GM18526 (cell line): Measurements from ENCODE around the gene APP.

Experiments
- POLR2A ChIP-seq: IDR thresholded peaks from 3 replicates; pipeline ENCODE4 v1.6.1; 2011; ENCODE audit not compliant: insufficient read length; ENCODE audit errors: extremely low read depth

The APP gene

DNA sequence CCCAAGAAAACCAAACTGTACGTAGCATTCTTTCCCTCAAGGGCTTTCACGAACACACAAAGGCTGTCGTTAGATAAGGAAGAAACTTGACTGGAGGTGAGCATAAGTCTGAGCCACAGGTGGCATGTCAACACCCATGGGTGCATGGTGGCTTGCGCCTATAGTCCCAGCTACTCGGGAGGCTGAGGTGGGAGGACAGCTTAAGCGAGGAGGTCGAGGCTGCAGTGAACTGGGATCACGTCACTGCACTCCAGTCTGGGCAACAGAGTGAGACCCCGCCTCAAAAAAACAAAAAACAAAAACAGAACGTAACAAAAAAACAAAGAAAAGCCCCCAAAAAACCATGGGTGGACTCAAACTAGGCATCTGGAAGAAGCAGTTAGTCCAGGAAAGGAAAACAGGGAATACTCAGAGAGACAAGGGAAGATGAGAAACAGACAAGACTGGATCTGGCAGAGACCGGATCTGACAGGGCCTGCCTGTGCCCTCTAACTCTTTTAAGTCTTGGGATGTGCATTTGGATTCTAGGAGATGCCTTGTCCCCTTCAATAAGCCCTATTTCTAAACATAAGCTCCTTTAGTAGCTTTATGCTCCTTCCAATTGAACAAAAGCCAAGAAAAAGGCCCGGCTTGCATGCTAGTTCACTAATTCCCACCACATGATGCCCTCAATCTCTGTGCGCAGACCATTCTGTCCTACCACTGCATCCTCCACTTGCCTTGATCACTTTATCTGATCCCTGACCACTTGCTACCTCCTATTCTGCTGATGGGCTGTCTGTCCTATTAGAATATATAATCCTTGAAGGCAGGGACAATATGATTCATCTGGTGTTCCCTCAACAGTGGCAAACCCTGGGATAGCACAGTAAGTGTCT lies 73.8 kb downstream of the APP start:
- TF ChIP-seq POLR2A = no peak

DNA sequence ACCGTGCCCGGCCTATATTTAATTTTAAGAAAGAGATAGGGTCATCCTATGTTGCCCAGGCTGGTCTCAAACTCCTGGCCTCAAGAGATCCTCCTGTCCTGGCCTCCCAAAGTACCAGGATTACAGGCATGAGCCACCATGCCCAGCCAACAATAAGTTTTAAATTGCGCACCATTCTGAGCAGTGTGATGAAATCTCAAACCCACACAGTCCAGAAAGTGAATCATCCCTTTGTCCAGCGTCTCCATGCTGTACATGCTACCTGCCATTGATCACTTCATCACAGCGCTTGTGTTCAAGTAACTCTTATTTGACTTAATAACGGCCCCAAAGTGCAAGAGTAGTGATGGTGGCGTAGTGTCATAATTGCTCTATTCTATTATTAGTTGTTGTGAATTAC lies 75.4 kb downstream of the APP start:
- no peak for TF ChIP-seq POLR2A

DNA sequence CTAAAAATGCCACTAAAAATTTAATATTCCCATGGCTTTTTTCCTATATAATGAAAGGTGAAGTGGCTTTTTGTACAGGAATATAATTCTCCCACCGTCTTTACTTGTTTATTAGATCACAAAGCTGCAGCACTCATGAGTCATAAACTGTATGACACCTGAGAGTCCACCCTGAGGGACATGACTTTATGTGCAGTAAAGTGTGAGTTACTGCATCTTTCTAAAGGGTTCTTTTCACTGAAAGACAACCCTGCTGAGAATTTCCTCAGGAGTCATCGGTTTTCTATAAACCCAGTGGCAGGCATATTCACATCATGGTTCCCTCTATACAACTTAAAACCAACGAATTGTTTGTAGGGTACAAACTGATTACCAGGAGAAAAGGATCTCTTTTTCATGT lies 77.4 kb downstream of the APP start:
- TF ChIP-seq POLR2A = no peak

DNA sequence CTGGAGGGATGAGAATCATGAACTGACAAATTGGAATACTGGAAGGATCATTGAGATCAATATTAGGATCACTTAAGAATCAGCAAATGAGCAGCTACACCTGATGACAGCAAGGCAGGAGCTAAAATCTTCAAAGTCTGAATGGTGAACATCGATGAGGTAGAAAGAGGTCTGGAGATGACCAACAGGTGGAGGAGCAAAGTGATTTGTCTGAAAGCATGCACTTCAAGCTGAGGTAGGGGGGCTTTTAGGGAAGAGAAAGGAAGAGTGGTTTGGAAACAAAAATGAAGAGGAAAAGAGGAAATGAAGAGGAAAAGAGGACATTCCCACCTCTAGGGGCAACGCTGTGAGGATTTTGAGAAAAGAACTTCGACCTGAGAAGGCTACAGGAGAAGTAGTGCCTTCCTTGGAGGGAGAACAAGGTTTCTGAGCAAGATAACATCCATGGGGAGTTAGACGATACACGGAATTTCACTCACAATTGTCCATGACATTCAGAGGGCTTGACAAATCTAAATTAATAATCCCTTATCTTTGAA lies 79.0 kb downstream of the APP start:
- TF ChIP-seq POLR2A = no peak

DNA sequence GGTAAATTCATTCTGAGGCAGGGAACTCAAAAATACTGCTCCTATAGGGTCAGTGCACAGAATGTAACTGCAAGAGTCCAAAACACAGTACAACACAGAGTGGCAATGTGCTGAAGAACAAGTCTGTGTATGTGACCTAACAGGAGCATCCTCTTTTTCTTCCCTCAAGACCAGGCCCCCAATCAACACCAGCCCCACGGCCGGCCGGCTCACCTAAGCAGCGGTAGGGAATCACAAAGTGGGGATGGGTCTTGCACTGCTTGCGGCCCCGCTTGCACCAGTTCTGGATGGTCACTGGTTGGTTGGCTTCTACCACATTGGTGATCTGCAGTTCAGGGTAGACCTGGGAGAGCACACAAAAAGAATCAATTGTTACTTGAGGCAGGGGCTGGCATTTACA lies 80.8 kb downstream of the APP start:
- no peak for TF ChIP-seq POLR2A

DNA sequence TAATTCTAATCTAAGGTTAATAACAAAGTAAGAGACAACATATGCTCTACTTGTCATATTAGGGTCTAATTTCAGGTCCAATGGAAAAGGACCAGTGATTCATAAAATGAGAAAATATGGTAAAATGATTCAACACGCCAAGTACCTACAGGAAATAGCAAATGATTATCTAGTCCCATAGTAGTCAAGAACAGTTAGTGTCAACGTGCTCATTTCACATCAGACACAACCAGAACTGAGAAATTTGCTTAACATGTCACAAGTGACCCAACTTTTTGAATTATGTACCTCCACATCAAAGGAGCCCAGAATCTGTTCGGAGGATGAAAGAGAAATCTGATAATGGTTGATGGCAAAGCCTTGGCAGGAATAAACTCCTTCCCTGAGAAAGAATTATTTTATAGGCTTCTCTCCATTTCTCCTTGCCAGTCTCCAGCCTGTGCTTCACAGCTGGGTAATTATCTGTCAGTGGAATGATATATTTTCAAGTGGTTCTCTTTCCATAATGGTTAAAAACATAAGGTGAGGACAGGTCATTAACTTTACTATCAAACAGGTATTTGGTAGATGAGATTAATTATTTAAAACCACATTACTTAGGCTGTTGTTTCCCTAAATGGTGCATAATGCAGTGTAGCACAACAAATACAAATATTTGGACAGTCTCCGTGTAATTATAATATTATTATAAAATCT lies 83.2 kb downstream of the APP start:
- TF ChIP-seq POLR2A = no peak

DNA sequence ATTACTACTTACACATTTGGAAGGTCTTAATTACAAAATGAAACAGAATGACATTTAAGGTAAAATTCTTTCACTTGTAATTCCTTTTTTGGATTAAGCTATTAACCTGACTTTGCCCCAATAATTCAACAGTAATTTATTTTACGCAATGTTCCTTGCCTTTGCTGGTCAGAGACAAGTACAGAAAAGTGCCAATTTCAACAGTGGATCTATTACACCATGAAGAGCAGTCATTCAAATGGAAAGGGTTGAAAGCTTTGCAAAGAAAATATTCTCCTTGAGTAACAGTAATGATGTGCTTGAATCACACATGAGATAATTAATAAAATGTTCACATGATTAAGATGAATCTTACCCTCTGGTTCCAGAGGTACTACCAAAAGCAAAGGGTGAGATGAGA lies 84.7 kb downstream of the APP start:
- TF ChIP-seq POLR2A = no peak

DNA sequence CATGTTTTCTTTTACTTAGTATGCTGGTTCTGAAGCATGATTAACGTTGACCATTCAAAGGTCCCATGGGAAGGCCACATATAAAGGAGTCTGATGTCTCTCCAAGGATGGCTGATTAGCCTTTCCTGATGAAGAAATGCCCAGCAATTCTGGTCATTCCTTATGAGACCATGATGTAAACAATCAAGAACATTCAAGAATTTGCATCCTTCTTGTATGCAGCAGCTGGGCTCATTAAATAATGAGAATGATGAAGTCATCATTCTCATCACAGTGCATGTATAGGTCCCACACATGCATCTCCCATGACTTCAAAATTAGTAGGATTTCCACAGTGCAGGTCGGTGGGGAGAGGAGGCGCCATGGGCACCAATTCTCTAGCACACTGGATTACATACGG lies 85.4 kb downstream of the APP start:
- TF ChIP-seq POLR2A = no peak

DNA sequence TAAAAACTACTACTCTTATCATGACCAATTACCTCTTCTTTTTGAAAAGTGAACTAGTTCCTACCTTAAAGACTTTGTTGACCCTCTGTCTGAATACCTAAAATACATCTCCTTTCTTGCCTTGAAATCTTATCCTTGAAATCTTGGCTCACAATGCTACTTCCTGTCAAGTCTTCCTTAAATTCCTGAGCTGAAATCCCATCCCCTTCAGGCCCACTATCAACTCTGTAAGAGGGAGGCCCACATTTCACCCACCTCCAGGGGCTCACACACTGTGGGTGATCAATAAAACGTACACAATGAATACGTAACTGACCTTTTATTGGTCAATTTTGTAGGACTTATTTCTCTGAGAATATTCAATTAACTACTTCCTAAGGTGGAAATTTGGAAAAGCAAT lies 88.0 kb downstream of the APP start:
- TF ChIP-seq POLR2A = no peak

DNA sequence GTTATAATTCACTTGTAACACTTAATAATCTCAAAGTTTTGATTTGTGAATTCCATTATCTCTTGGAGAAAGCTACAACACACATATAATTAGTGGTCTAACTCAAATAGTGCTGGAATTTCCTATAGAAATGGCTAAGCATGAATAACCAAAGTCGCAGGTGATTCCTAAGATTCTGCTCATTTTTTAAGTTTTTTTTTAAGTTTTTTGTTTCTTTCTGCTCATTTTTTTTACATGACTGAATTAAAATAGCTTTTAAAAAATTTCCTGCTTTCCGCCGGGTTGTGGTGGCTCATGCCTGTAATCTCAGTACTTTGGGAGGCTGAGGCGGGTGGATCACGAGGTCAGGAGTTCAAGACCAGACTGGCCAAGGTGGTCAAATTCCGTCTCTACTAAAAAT lies 90.4 kb downstream of the APP start:
- TF ChIP-seq POLR2A = no peak

DNA sequence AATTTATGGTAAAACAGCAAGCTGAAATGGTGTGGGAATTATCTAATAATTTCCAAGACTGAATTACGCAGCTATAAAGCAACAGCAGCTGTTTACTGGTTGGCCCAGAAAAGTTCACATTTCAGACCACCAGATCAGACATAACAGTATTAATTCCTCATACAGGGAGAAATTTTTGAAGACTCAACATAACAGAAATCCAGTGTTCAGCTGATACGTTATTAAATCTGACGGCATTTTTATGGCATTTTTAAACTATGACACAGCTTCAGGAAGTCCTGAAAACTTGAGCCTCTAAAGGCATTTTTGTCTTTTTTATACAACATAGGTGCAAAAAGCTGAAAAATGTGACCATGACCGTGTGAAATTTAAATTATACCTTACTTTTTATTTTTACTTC lies 91.2 kb downstream of the APP start:
- TF ChIP-seq POLR2A = no peak

DNA sequence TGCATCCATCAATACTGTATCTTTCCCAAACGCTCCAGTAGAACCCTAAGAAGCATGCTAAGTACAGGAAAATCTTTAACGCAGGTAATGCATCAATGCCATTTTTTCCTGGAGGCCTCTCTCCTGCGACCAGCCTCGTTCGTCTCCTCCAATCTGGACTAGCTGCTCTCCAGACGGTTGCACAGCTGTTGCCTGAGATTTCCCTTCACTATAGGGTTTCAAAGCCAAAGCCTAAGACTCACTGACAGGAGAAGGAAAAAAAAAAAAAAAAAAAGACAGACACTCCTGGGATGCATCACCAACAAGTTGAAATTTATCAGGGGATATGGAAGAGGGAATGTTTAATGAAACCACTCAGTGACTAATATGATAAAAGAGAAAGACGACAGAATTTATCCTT lies 93.0 kb downstream of the APP start:
- no peak for TF ChIP-seq POLR2A

DNA sequence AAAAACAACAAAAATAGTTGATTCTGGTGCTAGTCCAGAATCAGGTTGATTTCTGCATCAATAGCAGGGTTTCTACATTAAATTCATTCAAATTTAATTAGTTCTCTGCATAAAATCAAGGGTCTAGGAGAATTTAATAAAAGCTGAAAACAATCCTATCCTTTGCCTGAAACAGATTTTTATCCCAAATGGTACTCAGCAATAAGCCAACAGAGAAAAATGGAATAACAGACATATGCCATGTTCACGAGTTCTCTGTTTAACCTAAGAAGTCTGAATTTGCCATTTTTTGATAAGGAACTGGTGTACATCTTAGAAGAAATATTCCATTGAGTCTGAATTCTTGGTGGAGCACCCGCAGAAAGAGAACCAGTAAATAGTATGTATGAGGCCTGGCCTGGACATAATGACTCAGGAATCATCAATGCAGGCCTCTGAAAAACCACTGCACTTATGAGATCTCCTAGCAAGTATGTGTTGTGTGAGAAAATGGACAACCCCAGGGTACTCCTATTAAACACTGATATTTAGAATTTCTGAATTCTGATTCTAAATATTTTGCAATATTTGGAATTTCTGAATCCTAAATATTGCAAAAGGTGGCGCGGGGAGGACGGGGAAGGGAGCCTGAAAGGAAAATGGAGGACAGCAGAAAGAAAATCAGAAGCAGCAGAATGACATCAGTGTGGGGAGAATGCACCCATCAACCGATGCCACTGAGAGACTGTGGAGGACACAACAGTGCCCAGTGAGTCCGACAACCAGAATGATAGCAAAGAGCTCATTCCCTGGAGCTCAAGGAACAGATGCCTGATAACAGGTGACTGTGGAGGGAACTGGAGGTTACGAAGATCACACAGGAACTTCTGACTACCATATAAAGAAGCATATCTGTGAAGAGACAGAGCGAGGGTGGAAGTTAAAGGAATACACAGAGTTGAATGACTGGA lies 97.6 kb downstream of the APP start:
- TF ChIP-seq POLR2A = no peak

DNA sequence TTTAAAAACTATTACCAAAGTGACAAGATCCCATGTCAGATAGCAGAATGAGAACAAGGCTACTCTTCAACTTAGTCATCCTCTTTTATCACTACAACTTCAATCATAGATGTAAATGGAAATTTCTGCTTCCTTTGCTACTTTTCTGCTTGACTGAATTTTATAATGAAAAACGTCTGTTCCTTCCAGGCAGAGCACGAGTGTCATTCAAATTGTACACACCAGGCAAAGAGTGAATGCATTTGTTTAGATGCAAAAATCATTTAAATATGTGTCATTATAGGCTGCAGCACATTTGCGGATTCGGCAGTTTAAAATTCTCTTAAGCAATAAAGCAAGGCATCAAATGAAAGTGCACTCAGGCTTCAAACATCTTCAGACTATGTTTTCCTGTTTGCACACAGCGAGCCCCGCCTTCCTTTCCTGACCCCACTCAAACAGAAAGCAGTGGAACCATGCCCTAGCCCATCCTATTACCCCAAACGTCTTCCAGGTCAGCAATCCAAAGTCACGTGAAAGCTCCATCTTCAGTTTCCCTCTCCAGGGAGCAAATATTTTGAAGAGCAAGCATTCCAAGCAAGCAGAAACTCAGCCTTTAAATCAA lies 99.6 kb downstream of the APP start:
- no peak for TF ChIP-seq POLR2A

DNA sequence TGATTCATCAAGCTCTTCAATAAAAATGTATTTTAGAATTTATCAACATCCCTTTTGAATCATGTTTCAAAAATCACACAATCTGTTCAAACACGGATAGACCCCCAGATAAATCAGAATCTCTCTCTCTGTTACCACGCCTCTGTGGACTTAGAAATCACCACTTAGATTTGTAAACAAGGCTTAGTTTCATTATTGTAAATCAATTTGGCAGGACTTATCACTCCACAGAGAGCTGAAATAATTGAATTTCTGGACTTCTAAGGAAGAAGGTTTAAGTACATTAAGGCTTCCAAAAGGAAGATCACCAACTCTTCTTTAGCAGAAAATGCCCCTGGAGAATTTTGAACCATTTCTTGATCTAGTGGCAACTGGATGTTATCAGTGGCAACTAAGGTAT lies 100.4 kb downstream of the APP start:
- no peak for TF ChIP-seq POLR2A

DNA sequence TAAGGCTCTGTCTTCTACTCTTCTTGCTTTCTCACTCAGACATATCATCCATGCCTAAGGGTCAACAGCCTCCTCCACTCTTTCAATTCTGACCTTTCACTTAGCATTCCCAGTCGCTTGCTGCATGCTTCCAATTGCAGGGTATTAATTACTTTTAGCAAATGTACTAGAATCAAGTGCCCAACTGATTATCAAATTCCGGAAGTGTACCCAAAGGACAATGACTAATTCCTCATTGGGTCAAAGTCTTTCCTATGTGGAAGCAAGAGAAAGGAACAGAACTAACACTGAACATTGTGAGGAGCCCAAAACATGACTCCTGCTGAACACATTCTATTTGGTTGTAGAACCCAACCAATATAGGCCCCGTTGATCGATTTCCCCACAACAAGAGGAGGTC lies 101.8 kb downstream of the APP start:
- no peak for TF ChIP-seq POLR2A
